H1 (cell line): ENCODE results near the gene SPSB1. TPM values are rescaled to one million over a fixed set of nuclear protein-coding genes. Genes with fewer than 3 reads are reported as not detected.

Experiments
- CHD2 ChIP-seq: IDR thresholded peaks from 2 replicates; pipeline ENCODE4 v1.6.1; 2012; ENCODE audit warnings: low read length, improper control_type of control experiment
- EZH2 ChIP-seq: fragments of 200-600 bp; sonication (generic); IDR thresholded peaks from 2 replicates; pipeline ENCODE4 v1.7.1; 2012; ENCODE audit warnings: low read depth, mild to moderate bottlenecking, moderate library complexity, low read length, inconsistent platforms; ENCODE audit not compliant: severe bottlenecking
- HDAC2 ChIP-seq, 2 experiments: fragments of 300-600 bp in 1 of 2; sonication (generic) in 1 of 2; IDR thresholded peaks; 2 replicates each; pipeline ENCODE4 v1.6.1; 2011 to 2012; ENCODE audit warnings: low read depth in 2 of 2, low read length in 2 of 2, mild to moderate bottlenecking in 2 of 2, moderate library complexity in 2 of 2, borderline replicate concordance in 1 of 2, inconsistent platforms in 1 of 2
- JUND ChIP-seq: IDR thresholded peaks from 2 replicates; pipeline ENCODE4 v1.6.1; 2011; ENCODE audit warnings: mild to moderate bottlenecking, improper control_type of control experiment, low read length
- SRF ChIP-seq: IDR thresholded peaks from 2 replicates; pipeline ENCODE4 v1.6.1; 2011; ENCODE audit warnings: mild to moderate bottlenecking, low read depth, low read length, moderate library complexity
- TAF7 ChIP-seq: optimal IDR thresholded peaks from 2 replicates; pipeline ENCODE3; 2011; ENCODE audit warnings: low read depth, mild to moderate bottlenecking, inconsistent platforms, low read length, moderate library complexity, borderline replicate concordance
- polyA plus RNA-seq, 7 experiments: library from polyadenylated mRNA; depleted of rRNA in 3 of 7; stranded (reverse) in 5 of 7; unstranded in 2 of 7; fragments of >200 nt in 5 of 7; fragments of 200-250 nt in 2 of 7; gene quantifications; 1 replicate in 5 of 7; 2 replicates in 1 of 7; 4 replicates in 1 of 7; pipeline versions ENCODE4 v1.2.1 to v1.2.3, GENCODE V29; 2011 to 2013; ENCODE audit warnings: missing spikeins in 2 of 7, mixed read lengths in 2 of 7
- total RNA-seq: library from RNA; stranded (reverse); fragmentation: NEBNext Ultra II Directional; extraction: Animal tissue kit (Norgen Biotek cat#: 25700); gene quantifications from 2 replicates; pipeline ENCODE4 v1.2.1, GENCODE V29; 2021
- TF ChIP-seq, protein P1 (sequence below): IDR thresholded peaks from 2 replicates; pipeline ENCODE4 v1.6.1; 2012; ENCODE audit warnings: low read length, inconsistent platforms

SPSB1 gene
- total and polyA plus RNA-seq, 2 of the 8 experiments (the other 6 are each of a cell fraction or from before 2014, with no cell fraction given): 5.3 to 6.4 TPM

DNA sequence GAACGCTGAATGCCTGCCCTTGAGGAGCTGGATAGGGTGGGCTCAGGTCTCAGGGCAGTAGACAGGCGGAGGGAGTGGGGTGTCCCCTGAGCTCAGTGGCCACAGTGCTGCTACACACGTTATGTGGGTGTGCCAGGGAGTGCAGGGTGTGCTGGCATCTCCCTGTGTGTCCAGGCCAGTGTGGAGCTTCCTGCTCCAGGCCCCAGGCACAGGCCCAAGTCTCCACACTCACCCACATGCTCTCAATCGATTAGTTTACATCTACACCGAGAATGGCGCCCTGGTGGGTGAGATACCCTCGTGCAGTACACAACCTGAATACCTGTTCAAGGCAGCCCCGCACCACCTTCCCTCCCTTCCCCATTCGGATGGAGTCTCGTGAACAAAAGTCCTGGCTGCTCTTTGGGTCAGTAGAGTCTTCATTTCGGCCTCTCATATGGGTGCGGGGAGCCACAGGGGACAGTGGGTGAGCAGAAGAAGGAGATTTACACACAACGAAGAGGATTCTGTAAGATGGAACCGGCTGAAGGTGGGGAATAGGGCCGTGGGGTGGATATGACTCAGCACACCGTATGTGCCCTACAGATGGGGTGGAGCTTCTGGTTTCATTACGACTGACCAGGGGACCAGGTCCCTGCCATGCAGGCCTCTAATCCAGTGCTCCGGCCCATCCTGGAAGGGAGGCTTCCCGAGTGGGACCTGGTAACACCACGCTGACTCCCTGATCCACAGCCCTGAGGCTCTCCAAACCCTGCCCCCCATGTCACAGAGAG, 93.3 kb downstream of the SPSB1 start (continued):
- TF ChIP-seq HDAC2 (IDR thresholded peaks at IDR 0.05; ENCODE audit: borderline replicate concordance in 1 of 2, low read depth in 2 of 2, low read length in 2 of 2): no peak
- TF ChIP-seq JUND: no peak
- TF ChIP-seq, protein P1, sequence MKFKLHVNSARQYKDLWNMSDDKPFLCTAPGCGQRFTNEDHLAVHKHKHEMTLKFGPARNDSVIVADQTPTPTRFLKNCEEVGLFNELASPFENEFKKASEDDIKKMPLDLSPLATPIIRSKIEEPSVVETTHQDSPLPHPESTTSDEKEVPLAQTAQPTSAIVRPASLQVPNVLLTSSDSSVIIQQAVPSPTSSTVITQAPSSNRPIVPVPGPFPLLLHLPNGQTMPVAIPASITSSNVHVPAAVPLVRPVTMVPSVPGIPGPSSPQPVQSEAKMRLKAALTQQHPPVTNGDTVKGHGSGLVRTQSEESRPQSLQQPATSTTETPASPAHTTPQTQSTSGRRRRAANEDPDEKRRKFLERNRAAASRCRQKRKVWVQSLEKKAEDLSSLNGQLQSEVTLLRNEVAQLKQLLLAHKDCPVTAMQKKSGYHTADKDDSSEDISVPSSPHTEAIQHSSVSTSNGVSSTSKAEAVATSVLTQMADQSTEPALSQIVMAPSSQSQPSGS: no peak
- no peak for TF ChIP-seq CHD2
- no peak for TF ChIP-seq SRF
- no peak for TF ChIP-seq EZH2
- TF ChIP-seq TAF7: no peak
